KG1 (cell line): ENCODE data around the gene B3GAT2.

Experiments
- DNase-seq: peaks from one replicate; lab custom pipeline; 2025; lab: John Stamatoyannopoulos, UW

B3GAT2 gene

DNA sequence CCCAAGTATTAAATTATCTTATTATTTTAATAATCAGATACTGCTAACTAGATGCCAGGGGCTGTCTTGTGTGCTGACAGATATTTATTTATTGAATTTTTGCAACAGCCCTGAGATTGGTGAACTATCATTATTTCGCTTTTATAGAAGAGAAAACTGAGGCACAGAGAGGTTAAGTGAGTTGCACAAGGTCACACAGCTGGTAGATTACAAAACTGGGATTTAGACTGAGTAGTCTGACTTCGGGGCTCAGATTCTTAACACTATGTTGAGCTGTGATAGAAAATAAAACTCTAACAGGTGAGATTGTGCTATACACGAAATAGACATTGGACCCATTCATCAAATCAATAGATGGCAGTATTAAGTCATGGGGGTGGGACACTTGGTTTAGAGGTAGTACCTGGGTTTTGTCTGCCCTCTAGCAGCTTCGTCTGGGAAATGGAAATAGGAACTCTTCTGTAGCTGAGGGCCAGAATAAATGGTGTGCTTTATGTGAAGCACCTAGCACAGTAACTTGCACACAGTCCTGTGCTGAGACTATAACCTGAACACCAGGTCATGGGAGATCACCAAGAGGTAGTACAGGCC, 113.4 kb downstream of the B3GAT2 start:
- DNase-seq = no peak

DNA sequence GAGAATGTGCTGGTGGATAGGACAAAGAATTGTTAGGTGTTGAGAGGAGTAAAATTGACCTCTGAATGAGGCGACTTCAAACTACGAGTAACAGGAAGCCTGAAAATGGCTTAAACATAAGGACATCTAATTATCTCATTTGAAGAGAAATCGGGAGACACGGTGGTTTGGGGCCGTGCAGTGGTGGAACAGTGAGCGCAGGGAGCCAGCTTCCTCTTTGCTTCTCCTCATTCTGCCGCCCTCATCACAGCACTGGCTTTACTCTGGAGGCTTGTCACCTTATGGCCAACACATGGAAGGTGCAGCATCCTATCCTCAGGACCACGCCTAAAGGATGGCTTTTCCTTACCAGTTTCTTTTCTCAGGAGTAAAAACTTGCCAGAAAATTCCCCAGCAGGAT, 114.3 kb downstream of the B3GAT2 start:
- no peak for DNase-seq

- no peak for DNase-seq
Measured at GRCh38 chr6:70841112-70841511, 115.7 kb downstream of the B3GAT2 start.

- DNase-seq = no peak
Measured at GRCh38 chr6:70839286-70840266, 117.3 kb downstream of the B3GAT2 start.

DNA sequence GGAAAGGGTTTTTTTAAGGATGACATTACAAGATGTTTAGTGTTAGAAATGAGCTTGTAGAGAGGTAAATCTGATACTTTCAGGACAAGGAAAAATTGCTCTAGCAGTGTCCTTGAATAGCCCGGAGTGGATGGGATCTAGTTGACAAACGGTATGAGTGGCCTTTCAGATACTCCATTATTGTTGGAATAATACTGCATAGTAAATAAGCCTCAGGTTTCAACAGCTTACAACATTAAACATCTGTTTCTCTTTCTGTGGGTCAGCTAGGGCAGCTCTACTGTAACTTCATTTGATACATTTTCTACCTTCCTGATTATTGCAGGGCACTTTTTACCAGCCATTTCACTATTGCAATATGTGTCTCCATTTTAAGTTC, 118.0 kb downstream of the B3GAT2 start:
- no peak for DNase-seq

DNA sequence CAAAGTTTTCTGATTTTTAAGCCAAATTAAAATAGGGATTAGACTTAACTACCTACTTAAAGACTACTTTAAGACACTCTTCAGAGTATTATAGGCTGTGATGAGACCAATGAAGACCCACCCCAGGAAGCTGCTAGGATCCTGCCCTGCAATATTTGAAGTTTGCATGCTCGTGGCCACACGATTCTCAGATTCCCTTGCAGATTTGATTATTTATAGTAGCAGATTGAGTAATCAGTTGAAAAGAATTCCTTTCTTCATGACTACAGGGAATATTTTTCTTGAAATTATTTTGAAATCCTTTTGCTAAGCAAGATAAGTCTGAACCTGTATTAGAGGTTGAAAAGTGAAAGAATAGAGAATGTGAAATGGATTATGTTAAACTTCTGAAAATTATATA, 122.3 kb downstream of the B3GAT2 start:
- DNase-seq = no peak

DNA sequence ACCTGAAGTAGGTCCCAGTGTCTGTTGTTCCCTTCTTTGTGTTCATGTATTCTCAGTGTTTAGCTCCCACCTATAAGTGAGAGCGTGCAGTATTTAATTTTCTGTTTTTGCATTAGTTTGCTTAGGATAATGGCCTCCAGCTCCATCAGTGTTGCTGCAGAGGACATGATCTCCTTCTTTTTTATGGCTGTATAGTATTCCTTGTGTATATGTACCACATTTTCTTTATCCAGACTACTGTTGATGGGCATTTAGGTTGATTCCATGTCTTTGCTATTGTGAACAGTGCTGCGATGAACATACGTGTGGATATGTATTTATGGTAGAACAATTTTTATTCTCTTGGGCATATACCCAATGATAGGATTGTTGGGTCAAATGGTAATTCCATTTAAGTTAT, 125.4 kb downstream of the B3GAT2 start:
- DNase-seq = no peak

- no peak for DNase-seq
Measured at GRCh38 chr6:70823651-70824050, 133.2 kb downstream of the B3GAT2 start.

GRCh38 chr6:70821751-70822150, 135.1 kb downstream of the B3GAT2 start:
- DNase-seq = no peak

GRCh38 chr6:70820778-70821177, 136.1 kb downstream of the B3GAT2 start:
- no peak for DNase-seq

GRCh38 chr6:70819646-70820045, 137.2 kb downstream of the B3GAT2 start:
- DNase-seq = no peak

DNA sequence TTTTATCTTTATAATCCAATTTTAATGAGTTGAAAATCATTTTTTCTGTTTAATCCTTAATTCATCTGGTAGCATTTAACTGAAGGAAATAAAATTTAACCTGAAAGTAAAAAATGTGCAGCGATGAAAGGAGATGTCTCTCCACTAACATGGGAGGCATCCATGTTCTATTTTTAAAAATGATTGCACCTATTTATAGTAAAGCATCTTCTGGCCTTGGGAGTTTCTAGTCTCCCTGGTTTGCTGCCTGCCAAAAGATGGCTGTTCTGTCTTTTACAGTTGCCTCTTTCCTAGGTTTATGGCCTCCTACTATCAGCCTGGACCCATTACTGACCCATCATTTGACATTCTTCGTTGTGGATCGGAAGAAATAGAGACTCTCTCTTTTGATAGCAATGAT, 143.0 kb downstream of the B3GAT2 start:
- no peak for DNase-seq

GRCh38 chr6:70811788-70812187, 145.1 kb downstream of the B3GAT2 start:
- DNase-seq = no peak
